ENCODE data around the gene SYT7. TPM values are rescaled to one million over a fixed set of nuclear protein-coding genes. Genes with fewer than 3 reads are reported as not detected.
A peak's percentile ranks its signal among the peaks of the same experiment; 100 is the strongest.

The SYT7 gene
- polyA plus RNA-seq, 1 experiment: 0.04 TPM

DNA sequence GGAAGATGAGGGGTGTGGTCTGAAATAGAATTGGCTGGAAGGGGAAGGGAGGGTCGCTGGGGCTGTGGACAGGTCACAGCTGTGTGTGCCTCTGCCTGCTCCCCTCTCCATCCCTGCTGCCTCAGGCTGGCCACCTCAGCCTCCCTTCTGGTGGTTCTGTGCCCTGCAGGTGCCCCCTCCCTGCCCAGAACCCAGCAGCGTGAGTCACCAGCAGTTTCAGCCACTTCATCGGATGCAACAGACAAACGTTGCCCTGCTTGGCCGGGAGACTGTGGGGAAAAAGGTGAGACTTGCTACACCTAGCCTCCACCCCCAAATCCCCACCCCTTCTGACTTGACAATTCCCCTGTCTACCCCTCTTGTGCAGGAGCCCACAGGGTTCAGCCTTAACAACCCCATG is 94.1 kb downstream of the SYT7 start:
- ChIA-PET CTCF (interaction anchor here (0.6 to 5.0 kb wide), 4 partner anchors 10 to 152 kb away, joined by 3 to 38 read pairs (median 18); no protein-coding TSS in a partner anchor), POLR2A (no interaction called here)
- Histone ChIP-seq H3K36me3 (ENCODE audit: control insufficient read depth, insufficient read depth, low read length) (no peaks in the 10 kb centered on the region), H3K4me3 (ENCODE audit: low read depth, low read length) (no peak overlapping the region), H3K27me3 (ENCODE audit: control insufficient read depth, insufficient read depth, low read length) (peaks cover 7% of the 10 kb centered on the region)
- TF ChIP-seq, protein P1, sequence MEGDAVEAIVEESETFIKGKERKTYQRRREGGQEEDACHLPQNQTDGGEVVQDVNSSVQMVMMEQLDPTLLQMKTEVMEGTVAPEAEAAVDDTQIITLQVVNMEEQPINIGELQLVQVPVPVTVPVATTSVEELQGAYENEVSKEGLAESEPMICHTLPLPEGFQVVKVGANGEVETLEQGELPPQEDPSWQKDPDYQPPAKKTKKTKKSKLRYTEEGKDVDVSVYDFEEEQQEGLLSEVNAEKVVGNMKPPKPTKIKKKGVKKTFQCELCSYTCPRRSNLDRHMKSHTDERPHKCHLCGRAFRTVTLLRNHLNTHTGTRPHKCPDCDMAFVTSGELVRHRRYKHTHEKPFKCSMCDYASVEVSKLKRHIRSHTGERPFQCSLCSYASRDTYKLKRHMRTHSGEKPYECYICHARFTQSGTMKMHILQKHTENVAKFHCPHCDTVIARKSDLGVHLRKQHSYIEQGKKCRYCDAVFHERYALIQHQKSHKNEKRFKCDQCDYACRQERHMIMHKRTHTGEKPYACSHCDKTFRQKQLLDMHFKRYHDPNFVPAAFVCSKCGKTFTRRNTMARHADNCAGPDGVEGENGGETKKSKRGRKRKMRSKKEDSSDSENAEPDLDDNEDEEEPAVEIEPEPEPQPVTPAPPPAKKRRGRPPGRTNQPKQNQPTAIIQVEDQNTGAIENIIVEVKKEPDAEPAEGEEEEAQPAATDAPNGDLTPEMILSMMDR (IDR thresholded peaks at IDR 0.05; ENCODE audit: insufficient read depth, low read depth, low read length): no peak
- no peak for DNase-seq (ENCODE audit: low read depth)

DNA sequence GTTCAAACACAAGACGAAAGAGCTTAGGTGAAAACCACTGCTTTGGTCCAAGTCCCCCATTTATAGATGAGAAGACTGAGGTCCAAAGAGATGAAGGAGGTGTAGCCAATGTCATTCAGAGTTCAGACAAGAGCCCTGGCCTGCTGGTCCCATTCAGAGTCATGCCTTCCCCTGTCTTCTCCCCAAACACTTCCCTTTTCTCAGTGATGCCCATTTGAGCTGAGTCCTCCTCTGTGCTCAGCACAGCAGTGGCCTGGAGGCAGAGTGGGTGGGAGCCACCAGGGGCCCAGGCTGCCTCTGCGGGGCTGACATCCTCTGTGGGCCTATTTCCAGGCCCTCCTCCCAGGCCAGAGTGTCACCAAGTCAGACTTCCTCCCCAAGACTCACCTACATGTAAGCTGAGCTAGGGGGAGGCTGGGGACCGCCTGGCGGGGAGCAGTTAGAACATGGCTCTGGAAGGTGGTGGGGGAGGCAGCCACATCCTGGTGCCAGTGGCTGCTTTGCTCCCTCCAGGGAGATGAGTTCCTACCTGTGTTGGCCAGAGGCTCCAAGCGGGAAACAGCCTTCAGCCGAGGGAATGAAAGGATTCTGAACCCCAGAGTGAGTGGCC is 94.8 kb downstream of the SYT7 start:
- ChIA-PET POLR2A (no interaction called here), CTCF (interaction anchor here (1.2 kb wide), 1 partner anchor 9 kb away, joined by 5 read pairs; no protein-coding TSS in a partner anchor)
- Histone ChIP-seq H3K4me3 (ENCODE audit: low read depth, low read length) (no peak overlapping the region), H3K36me3 (ENCODE audit: control insufficient read depth, insufficient read depth, low read length) (no peaks in the 10 kb centered on the region), H3K27me3 (ENCODE audit: control insufficient read depth, insufficient read depth, low read length) (peaks cover 7% of the 10 kb centered on the region)
- DNase-seq (ENCODE audit: low read depth): no peak
- TF ChIP-seq, protein P1 (IDR thresholded peaks at IDR 0.05; ENCODE audit: insufficient read depth, low read depth, low read length): no peak

DNA sequence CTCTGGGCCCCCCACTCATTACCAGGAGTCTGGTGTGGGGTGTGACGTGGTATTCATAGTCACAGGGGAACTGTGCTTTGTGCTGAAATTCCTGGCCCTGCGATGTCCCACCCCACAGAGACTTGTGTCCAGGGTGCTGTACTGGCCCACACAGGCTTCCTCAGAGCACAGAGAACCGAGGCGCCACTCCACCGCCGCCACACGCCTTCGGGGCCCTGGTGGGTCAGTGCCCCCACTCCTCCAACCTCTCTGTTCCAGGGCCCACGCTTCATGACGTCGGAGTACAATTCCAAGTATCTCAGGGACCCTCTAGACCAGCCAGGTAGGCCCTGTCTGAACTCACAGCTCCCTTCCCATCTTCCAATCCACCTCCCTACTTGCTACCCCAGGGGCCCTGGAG is 95.8 kb downstream of the SYT7 start:
- CTCF ChIA-PET: interaction anchor here (1.2 kb wide), 1 partner anchor 8 kb away, joined by 5 read pairs; no protein-coding TSS in a partner anchor
- no peak for DNase-seq (ENCODE audit: low read depth)
- POLR2A ChIA-PET: no interaction called here
- H3K4me3 ChIP-seq (ENCODE audit: low read depth, low read length): no peak overlapping the region
- H3K36me3 ChIP-seq (ENCODE audit: control insufficient read depth, insufficient read depth, low read length): no peaks in the 10 kb centered on the region
- TF ChIP-seq, protein P1 (IDR thresholded peaks at IDR 0.05; ENCODE audit: insufficient read depth, low read depth, low read length): no peak
- peaks cover 6% of the 10 kb centered on the region for H3K27me3 ChIP-seq (ENCODE audit: control insufficient read depth, insufficient read depth, low read length)

DNA sequence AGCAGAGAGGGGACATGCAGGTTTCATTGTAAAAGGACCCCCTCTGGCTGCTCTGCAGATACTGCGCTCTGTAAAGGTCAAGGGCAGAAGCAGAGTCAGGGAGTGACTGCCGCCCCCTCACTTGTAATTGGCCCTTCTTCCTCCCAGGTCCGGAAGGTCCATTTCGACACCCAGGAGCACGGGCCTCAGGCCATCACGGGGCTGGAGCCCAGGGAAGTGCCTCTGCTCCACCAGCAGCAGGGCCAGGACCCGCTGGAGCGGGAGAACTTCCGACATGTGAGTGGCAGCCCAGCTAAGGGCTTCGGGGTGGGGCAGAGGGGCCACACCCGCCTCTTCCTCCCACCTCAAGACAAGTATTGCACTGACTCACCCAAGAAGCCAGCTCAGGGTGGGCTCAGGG is 96.3 kb downstream of the SYT7 start:
- ChIA-PET CTCF (interaction anchor here (0.8 to 1.5 kb wide), 4 partner anchors 8 to 144 kb away, joined by 4 to 5 read pairs (median 4); no protein-coding TSS in a partner anchor), POLR2A (interaction anchor here (0.6 kb wide), 1 partner anchor 17 kb away, joined by 3 read pairs; no protein-coding TSS in a partner anchor)
- TF ChIP-seq, protein P1 (IDR thresholded peaks at IDR 0.05; ENCODE audit: insufficient read depth, low read depth, low read length): no peak
- DNase-seq (ENCODE audit: low read depth): no peak
- Histone ChIP-seq H3K36me3 (ENCODE audit: control insufficient read depth, insufficient read depth, low read length) (no peaks in the 10 kb centered on the region), H3K4me3 (ENCODE audit: low read depth, low read length) (no peak overlapping the region), H3K27me3 (ENCODE audit: control insufficient read depth, insufficient read depth, low read length) (peaks cover 6% of the 10 kb centered on the region)

DNA sequence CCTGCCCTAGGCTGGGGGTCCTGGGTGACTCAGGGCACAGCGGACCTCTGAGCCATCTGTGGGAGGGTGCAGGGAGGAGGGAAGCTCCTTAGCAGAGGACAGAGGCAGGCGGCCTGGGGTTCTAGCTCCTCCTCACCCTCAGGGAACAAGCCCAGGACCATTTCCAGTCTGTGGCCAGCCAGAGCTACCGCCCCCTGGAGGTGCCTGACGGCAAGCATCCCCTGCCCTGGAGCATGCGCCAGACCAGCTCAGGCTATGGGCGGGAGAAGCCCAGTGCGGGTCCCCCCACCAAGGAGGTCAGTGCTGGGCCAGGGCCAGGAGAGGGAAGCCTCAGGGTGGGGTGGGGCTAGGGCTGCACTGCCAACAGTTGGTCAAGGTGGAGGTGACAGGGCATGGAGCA is 98.4 kb downstream of the SYT7 start:
- no peaks in the 10 kb centered on the region for H3K36me3 ChIP-seq (ENCODE audit: control insufficient read depth, insufficient read depth, low read length)
- ChIA-PET CTCF (interaction anchor here (0.9 to 3.4 kb wide), 17 partner anchors 12 to 157 kb away, joined by 3 to 32 read pairs (median 3); partner anchors contain the start of gene LRRC10B), POLR2A (no interaction called here)
- no peak overlapping the region for H3K4me3 ChIP-seq (ENCODE audit: low read depth, low read length)
- peaks cover 6% of the 10 kb centered on the region for H3K27me3 ChIP-seq (ENCODE audit: control insufficient read depth, insufficient read depth, low read length)
- TF ChIP-seq, protein P1 (IDR thresholded peaks at IDR 0.05; ENCODE audit: insufficient read depth, low read depth, low read length): peak; percentile 72
- DNase-seq (ENCODE audit: low read depth): no peak

All from BJ (cell line).